ENCODE measurements around the gene HAPSTR1.

DNA sequence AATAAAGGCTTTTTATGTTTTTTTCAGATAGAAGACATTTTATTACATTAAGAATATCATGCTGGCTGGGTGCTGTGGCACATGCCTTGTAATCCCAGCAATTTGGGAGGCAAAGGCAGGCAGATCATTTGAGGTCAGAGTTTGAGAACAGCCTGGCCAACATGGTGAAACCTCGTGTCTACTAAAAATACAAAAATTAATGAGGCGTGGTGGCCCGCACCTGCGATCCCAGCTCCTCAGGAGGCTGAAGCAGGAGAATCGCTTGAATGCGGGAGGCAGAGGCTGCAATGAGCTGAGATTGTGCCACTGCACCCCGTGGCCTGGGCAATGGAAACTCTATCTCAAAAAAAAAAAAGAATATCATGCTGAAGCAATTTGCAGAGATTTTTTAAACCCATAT lies 29.1 kb upstream of the HAPSTR1 start:
- TF ChIP-seq POLR2A (IDR thresholded peaks at IDR 0.05): no peak
- TF ChIP-seq, protein P1, sequence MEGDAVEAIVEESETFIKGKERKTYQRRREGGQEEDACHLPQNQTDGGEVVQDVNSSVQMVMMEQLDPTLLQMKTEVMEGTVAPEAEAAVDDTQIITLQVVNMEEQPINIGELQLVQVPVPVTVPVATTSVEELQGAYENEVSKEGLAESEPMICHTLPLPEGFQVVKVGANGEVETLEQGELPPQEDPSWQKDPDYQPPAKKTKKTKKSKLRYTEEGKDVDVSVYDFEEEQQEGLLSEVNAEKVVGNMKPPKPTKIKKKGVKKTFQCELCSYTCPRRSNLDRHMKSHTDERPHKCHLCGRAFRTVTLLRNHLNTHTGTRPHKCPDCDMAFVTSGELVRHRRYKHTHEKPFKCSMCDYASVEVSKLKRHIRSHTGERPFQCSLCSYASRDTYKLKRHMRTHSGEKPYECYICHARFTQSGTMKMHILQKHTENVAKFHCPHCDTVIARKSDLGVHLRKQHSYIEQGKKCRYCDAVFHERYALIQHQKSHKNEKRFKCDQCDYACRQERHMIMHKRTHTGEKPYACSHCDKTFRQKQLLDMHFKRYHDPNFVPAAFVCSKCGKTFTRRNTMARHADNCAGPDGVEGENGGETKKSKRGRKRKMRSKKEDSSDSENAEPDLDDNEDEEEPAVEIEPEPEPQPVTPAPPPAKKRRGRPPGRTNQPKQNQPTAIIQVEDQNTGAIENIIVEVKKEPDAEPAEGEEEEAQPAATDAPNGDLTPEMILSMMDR (IDR thresholded peaks at IDR 0.05): no peak
